ENCODE measurements around the gene HERC2.

HERC2 gene

GRCh38 chr15:28117432-28117990 lies 204.5 kb downstream of the HERC2 start:
- ChIA-PET CTCF (interaction anchor here (0.7 kb wide), 1 partner anchor 32 kb away, joined by 3 read pairs; no protein-coding TSS in a partner anchor), POLR2A (ENCODE audit: low non-redundant PET) (no interaction called here)
- no peak for DNase-seq (ENCODE audit: low spot score)
- no peak for TF ChIP-seq CTCF (conservative IDR thresholded peaks at IDR 0.05; ENCODE audit: low read depth)
- H3K27ac ChIP-seq = no peak overlapping the region

- DNase-seq (ENCODE audit: low spot score) = no peak
- no peak for TF ChIP-seq CTCF (conservative IDR thresholded peaks at IDR 0.05; ENCODE audit: low read depth)
- ChIA-PET CTCF (interaction anchor here (0.7 kb wide), 1 partner anchor 32 kb away, joined by 3 read pairs; no protein-coding TSS in a partner anchor), POLR2A (ENCODE audit: low non-redundant PET) (no interaction called here)
- H3K27ac ChIP-seq = no peak overlapping the region
Observed at GRCh38 chr15:28116521-28117431, 205.2 kb downstream of the HERC2 start.

- TF ChIP-seq CTCF (conservative IDR thresholded peaks at IDR 0.05; ENCODE audit: low read depth) = no peak
- no peak for DNase-seq (ENCODE audit: low spot score)
- no peak overlapping the region for H3K27ac ChIP-seq
- CTCF ChIA-PET = no interaction called here
- POLR2A ChIA-PET (ENCODE audit: low non-redundant PET) = no interaction called here
Observed at GRCh38 chr15:28115871-28116270, 206.1 kb downstream of the HERC2 start.

- TF ChIP-seq CTCF (conservative IDR thresholded peaks at IDR 0.05; ENCODE audit: low read depth) = no peak
- H3K27ac ChIP-seq = no peak overlapping the region
- CTCF ChIA-PET = interaction anchor here (0.6 kb wide), 1 partner anchor 486 kb away, joined by 3 read pairs; no protein-coding TSS in a partner anchor
- no peak for DNase-seq (ENCODE audit: low spot score)
- POLR2A ChIA-PET (ENCODE audit: low non-redundant PET) = no interaction called here
Observed at GRCh38 chr15:28114721-28115622, 207.0 kb downstream of the HERC2 start.

GRCh38 chr15:28114114-28114455 lies 207.9 kb downstream of the HERC2 start:
- POLR2A ChIA-PET (ENCODE audit: low non-redundant PET) = no interaction called here
- no peak overlapping the region for H3K27ac ChIP-seq
- TF ChIP-seq CTCF (conservative IDR thresholded peaks at IDR 0.05; ENCODE audit: low read depth) = no peak
- no peak for DNase-seq (ENCODE audit: low spot score)
- CTCF ChIA-PET = interaction anchor here (0.6 kb wide), 1 partner anchor 485 kb away, joined by 3 read pairs; no protein-coding TSS in a partner anchor

Data from RWPE1 (cell line).